Panc1 (cell line): ENCODE measurements around the gene SLC30A1.

Source experiments
- CTCF ChIP-seq: fragments of 450-650 bp; IDR thresholded peaks from 2 replicates; pipeline ENCODE4 v1.5.1; 2017; ENCODE audit warnings: mild to moderate bottlenecking
- POLR2AphosphoS5 ChIP-seq: IDR thresholded peaks from 2 replicates; pipeline ENCODE4 v1.6.1; 2012; ENCODE audit warnings: mild to moderate bottlenecking, low read depth, low read length, moderate library complexity
- REST ChIP-seq, 2 experiments: IDR thresholded peaks; 2 replicates each; pipeline ENCODE4 v1.6.1; 2011 to 2012; ENCODE audit warnings: low read depth in 2 of 2, control low read depth in 1 of 2, low read length in 1 of 2, mild to moderate bottlenecking in 1 of 2, moderate library complexity in 1 of 2; ENCODE audit not compliant: insufficient read depth in 1 of 2

DNA sequence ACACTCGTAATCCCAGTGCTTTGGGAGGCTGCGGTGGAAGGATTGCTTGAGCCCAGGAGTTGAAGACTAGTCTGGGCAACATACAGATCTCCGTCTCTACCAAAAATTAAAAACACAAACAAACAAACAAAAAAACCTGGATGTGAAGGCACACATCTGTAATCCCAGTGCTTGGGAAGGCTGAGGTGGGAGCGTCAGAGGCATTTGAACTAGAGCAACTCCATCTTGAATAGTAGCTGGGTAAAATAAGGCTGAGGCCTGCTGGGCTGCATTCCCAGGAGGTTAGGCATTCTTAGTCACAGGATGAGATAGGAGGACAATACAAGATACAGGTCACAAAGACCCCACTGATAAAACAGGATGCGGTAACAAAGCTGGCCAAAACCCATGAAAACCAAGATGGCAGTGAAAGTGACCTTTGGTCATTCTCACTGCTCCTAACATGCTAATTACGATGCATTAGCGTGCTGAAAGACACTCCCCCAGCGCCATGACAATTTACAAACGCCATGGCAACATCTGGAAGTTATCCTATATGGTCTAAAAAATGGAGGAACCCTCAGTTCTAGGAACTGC lies 53.8 kb downstream of the SLC30A1 start:
- TF ChIP-seq CTCF (no peak), POLR2AphosphoS5 (no peak), REST (IDR thresholded peaks at IDR 0.05; ENCODE audit: insufficient read depth in 1 of 2, low read depth in 2 of 2, low read length in 1 of 2) (no peak)
